Natural killer cell (primary cell): ENCODE results near the gene PRKN. TPM values are rescaled to one million over a fixed set of nuclear protein-coding genes. Genes with fewer than 3 reads are reported as not detected.

Source experiments
- ATAC-seq, 3 donors: fragments of 150-1000 bp in 2 of 3; fragments of 200-7000 bp in 1 of 3; cut with Tn5 transposase; 1 replicate in 1 of 3; 2 replicates in 2 of 3; pipeline ENCODE4 v1.10.0; 2021; ENCODE audit warnings: mild to moderate bottlenecking in 2 of 3, moderate library complexity in 2 of 3
- DNase-seq, 2 donors: peaks; one replicate each; pipeline versions ENCODE4 v3.0.0 to v3.0.0-alpha.2; 2013 to 2021; ENCODE audit warnings: mixed read lengths in 1 of 2
- H3K27ac ChIP-seq: one replicate; pipeline ENCODE4 v1.5.1; 2013; ENCODE audit warnings: mild to moderate bottlenecking, low read length
- H3K27me3 ChIP-seq: one replicate; pipeline ENCODE4 v1.6.1; 2013; ENCODE audit warnings: low read length; ENCODE audit not compliant: control insufficient read depth, insufficient read depth
- H3K36me3 ChIP-seq: one replicate; pipeline ENCODE4 v1.6.1; 2013; ENCODE audit warnings: low read length; ENCODE audit not compliant: control insufficient read depth, insufficient read depth
- H3K4me1 ChIP-seq: one replicate; pipeline ENCODE4 v1.6.1; 2013; ENCODE audit warnings: low read length; ENCODE audit not compliant: control insufficient read depth, insufficient read depth
- H3K4me3 ChIP-seq: one replicate; pipeline ENCODE4 v1.5.1; 2013; ENCODE audit warnings: low read length
- H3K9me3 ChIP-seq: one replicate; pipeline ENCODE4 v1.6.1; 2013; ENCODE audit warnings: low read length; ENCODE audit not compliant: control insufficient read depth, insufficient read depth
- H3K27ac Mint-ChIP-seq, 2 donors: one replicate each; pipeline ENCODE4 v1.8.0; 2022; ENCODE audit warnings: mild to moderate bottlenecking in 2 of 2, mixed read lengths in 2 of 2, moderate library complexity in 1 of 2
- H3K27me3 Mint-ChIP-seq, 2 donors: one replicate each; pipeline ENCODE4 v1.8.0; 2022; ENCODE audit warnings: low read depth in 2 of 2, mixed read lengths in 2 of 2
- H3K36me3 Mint-ChIP-seq: one replicate; pipeline ENCODE4 v1.8.0; 2022; ENCODE audit warnings: mixed read lengths
- H3K4me1 Mint-ChIP-seq, 2 donors: one replicate each; pipeline ENCODE4 v1.8.0; 2022; ENCODE audit warnings: mixed read lengths in 2 of 2
- H3K4me3 Mint-ChIP-seq: one replicate; pipeline ENCODE4 v1.8.0; 2022; ENCODE audit warnings: mild to moderate bottlenecking, moderate library complexity, mixed read lengths
- H3K9me3 Mint-ChIP-seq, 2 donors: one replicate each; pipeline ENCODE4 v1.8.0; 2022; ENCODE audit warnings: mixed read lengths in 2 of 2
- CTCF ChIP-seq: fragments of 200-600 bp; IDR thresholded peaks from one replicate; pipeline ENCODE4 v1.8.0; 2022; ENCODE audit warnings: antibody characterized with exemption
- whole genome bisulfite sequencing: methylation state at CpG from one replicate; pipeline ENCODE4 v1.1.7; 2013; ENCODE audit warnings: missing lambda C conversion rate; ENCODE audit not compliant: insufficient coverage; 5-methylcytosine and 5-hydroxymethylcytosine counted together
- intact Hi-C: fragments of 100-400 bp; cut with micrococcal nuclease; formaldehyde crosslinking; loops from one replicate; pipeline ENCODE4 v1.14.2; 2022
- total RNA-seq, 4 donors: library from RNA; stranded (reverse); fragments of 120-200 nt in 1 of 4; gene quantifications; one replicate each; pipeline versions ENCODE4 v1.2.3 to v1.2.4, GENCODE V29; 2013 to 2022

PRKN gene
- total RNA-seq, 3 donors from 2014 or later (not counting 1 experiment from before 2014, with no cell fraction given): 1.4 to 1.9 (median 1.9) TPM

GRCh38 chr6:162409741-162410691 is 317.6 kb downstream of the PRKN start:
- no peaks in the 10 kb centered on the region for H3K4me1 ChIP-seq
- Mint-ChIP-seq H3K27me3 (no peaks in the 10 kb centered on the region), H3K9me3 (peaks cover 2 to 12% of the 10 kb centered on the region in 2 donors), H3K36me3 (no peaks in the 10 kb centered on the region), H3K27ac (no peak overlapping the region), H3K4me3 (no peak overlapping the region), H3K4me1 (no peaks in the 10 kb centered on the region)
- no peak for DNase-seq
- 70% methylated on average over 7 of the region's 8 CpGs for WGBS
- H3K4me3 ChIP-seq: no peak overlapping the region
- intact Hi-C loops: no loop called here
- no peak for TF ChIP-seq CTCF
- ATAC-seq: no peak
- H3K27me3 ChIP-seq: no peaks in the 10 kb centered on the region
- no peaks in the 10 kb centered on the region for H3K36me3 ChIP-seq
- H3K9me3 ChIP-seq: peaks cover 3% of the 10 kb centered on the region
- H3K27ac ChIP-seq: no peak overlapping the region

GRCh38 chr6:162408826-162409535 is 318.6 kb downstream of the PRKN start:
- no peaks in the 10 kb centered on the region for H3K36me3 ChIP-seq
- DNase-seq (no peak), ATAC-seq (no peak)
- intact Hi-C loops: no loop called here
- peaks cover 6% of the 10 kb centered on the region for H3K9me3 ChIP-seq
- no peak for TF ChIP-seq CTCF
- no peak overlapping the region for H3K4me3 Mint-ChIP-seq
- H3K27ac Mint-ChIP-seq: no peak overlapping the region
- no peak overlapping the region for H3K4me3 ChIP-seq
- no peaks in the 10 kb centered on the region for H3K4me1 ChIP-seq
- peaks cover 2 to 12% of the 10 kb centered on the region in 2 donors for H3K9me3 Mint-ChIP-seq
- no peak overlapping the region for H3K27ac ChIP-seq
- H3K27me3 Mint-ChIP-seq: no peaks in the 10 kb centered on the region
- WGBS: 78% methylated on average over 4 of the region's 5 CpGs
- H3K27me3 ChIP-seq: no peaks in the 10 kb centered on the region
- H3K36me3 Mint-ChIP-seq: no peaks in the 10 kb centered on the region
- H3K4me1 Mint-ChIP-seq: no peaks in the 10 kb centered on the region

- intact Hi-C loops: no loop called here
Measured at GRCh38 chr6:162404951-162405350, 322.6 kb downstream of the PRKN start.

More at GRCh38 chr6:162404951-162405350, 322.6 kb downstream of the PRKN start:
- Mint-ChIP-seq H3K4me3 (no peak overlapping the region), H3K36me3 (no peaks in the 10 kb centered on the region), H3K4me1 (no peaks in the 10 kb centered on the region), H3K27me3 (no peaks in the 10 kb centered on the region), H3K9me3 (peaks cover 2 to 12% of the 10 kb centered on the region in 2 donors), H3K27ac (no peak overlapping the region)
- H3K9me3 ChIP-seq: peaks cover 3% of the 10 kb centered on the region
- no peaks in the 10 kb centered on the region for H3K36me3 ChIP-seq
- no peak for TF ChIP-seq CTCF
- H3K4me3 ChIP-seq: no peak overlapping the region
- H3K4me1 ChIP-seq: no peaks in the 10 kb centered on the region
- no peak for DNase-seq
- no peak overlapping the region for H3K27ac ChIP-seq
- no peaks in the 10 kb centered on the region for H3K27me3 ChIP-seq
- no peak for ATAC-seq
- WGBS: 91% methylated on average over 4 of the region's 4 CpGs
